GM23338 (cell line): ENCODE measurements around the gene CDK5RAP2. TPM values are rescaled to one million over a fixed set of nuclear protein-coding genes. Genes with fewer than 3 reads are reported as not detected.
A peak's percentile ranks its signal among the peaks of the same experiment; 100 is the strongest.

Source experiments
- ATAC-seq: fragments of 200-7000 bp; cut with Tn5 transposase; 3 replicates; pipeline ENCODE4 v1.9.1; 2020
- DNase-seq: peaks from one replicate; pipeline ENCODE4 v3.0.0-alpha.2; 2015; ENCODE audit warnings: low spot score
- H2AFZ ChIP-seq: fragments of 200-600 bp; sonication (generic); 2 replicates; pipeline ENCODE4 v1.8.0; 2016; ENCODE audit warnings: antibody characterized with exemption, mild to moderate bottlenecking, moderate library complexity
- H3F3A ChIP-seq: fragments of 200-600 bp; sonication (generic); replicated peaks from 2 replicates; pipeline ENCODE4 v1.8.0; 2017; ENCODE audit warnings: antibody characterized with exemption, mixed run types, low read depth
- H3K27ac ChIP-seq: fragments of 200-600 bp; sonication (generic); 2 replicates; pipeline ENCODE4 v1.6.1; 2016; ENCODE audit warnings: low read depth
- H3K27me3 ChIP-seq: fragments of 200-600 bp; sonication (generic); 2 replicates; pipeline ENCODE4 v1.8.0; 2016; ENCODE audit warnings: mild to moderate bottlenecking, mixed run types, moderate library complexity; ENCODE audit not compliant: insufficient read depth
- H3K36me3 ChIP-seq: fragments of 200-600 bp; sonication (generic); 2 replicates; pipeline ENCODE4 v1.8.0; 2016; ENCODE audit warnings: mild to moderate bottlenecking; ENCODE audit not compliant: insufficient read depth
- H3K4me1 ChIP-seq: fragments of 200-600 bp; sonication (generic); 2 replicates; pipeline ENCODE4 v1.8.0; 2016; ENCODE audit warnings: mild to moderate bottlenecking, moderate library complexity; ENCODE audit not compliant: insufficient read depth
- H3K4me2 ChIP-seq: fragments of 200-600 bp; sonication (generic); 2 replicates; pipeline ENCODE4 v1.7.1; 2017; ENCODE audit warnings: mixed run types
- H3K4me3 ChIP-seq: fragments of 200-600 bp; sonication (generic); 2 replicates; pipeline ENCODE4 v1.6.1; 2016; ENCODE audit warnings: mixed run types
- H3K79me2 ChIP-seq: fragments of 200-600 bp; sonication (generic); replicated peaks from 2 replicates; pipeline ENCODE4 v1.8.0; 2017; ENCODE audit warnings: mild to moderate bottlenecking; ENCODE audit not compliant: insufficient read depth
- H3K9me2 ChIP-seq: fragments of 200-600 bp; sonication (generic); 2 replicates; pipeline ENCODE4 v1.8.0; 2017; ENCODE audit not compliant: insufficient read depth
- H4K20me1 ChIP-seq: fragments of 200-600 bp; sonication (generic); replicated peaks from 2 replicates; pipeline ENCODE4 v1.8.0; 2017; ENCODE audit warnings: mild to moderate bottlenecking; ENCODE audit not compliant: insufficient read depth
- H3K27ac Mint-ChIP-seq: 2 replicates; pipeline ENCODE4 v1.8.0; 2020; ENCODE audit warnings: inconsistent platforms, mild to moderate bottlenecking, moderate library complexity, mixed read lengths
- H3K27me3 Mint-ChIP-seq: 3 replicates; pipeline ENCODE4 v1.8.0; 2022; ENCODE audit warnings: low read depth, mild to moderate bottlenecking, moderate library complexity, mixed read lengths, inconsistent platforms; ENCODE audit not compliant: insufficient read depth, poor library complexity
- H3K36me3 Mint-ChIP-seq: 3 replicates; pipeline ENCODE4 v1.8.0; 2021; ENCODE audit warnings: low read depth, mild to moderate bottlenecking, inconsistent platforms, moderate library complexity, mixed read lengths
- H3K4me1 Mint-ChIP-seq: 3 replicates; pipeline ENCODE4 v1.8.0; 2020; ENCODE audit warnings: mild to moderate bottlenecking, inconsistent platforms, mixed read lengths
- H3K4me3 Mint-ChIP-seq: 3 replicates; pipeline ENCODE4 v1.8.0; 2021; ENCODE audit warnings: moderate library complexity, mild to moderate bottlenecking, inconsistent platforms, mixed read lengths
- H3K9me3 Mint-ChIP-seq: 3 replicates; pipeline ENCODE4 v1.8.0; 2020; ENCODE audit warnings: moderate library complexity, mild to moderate bottlenecking, inconsistent platforms, mixed read lengths
- STAT1 ChIP-seq: IDR thresholded peaks from one replicate; pipeline ENCODE4 v1.6.1; 2016; ENCODE audit warnings: antibody characterized with exemption; ENCODE audit not compliant: unreplicated experiment
- ZNF114 ChIP-seq: fragments of 250-450 bp; sonication (Bioruptor Pico); IDR thresholded peaks from 2 replicates; pipeline ENCODE4 v1.5.0; 2020; ENCODE audit warnings: mild to moderate bottlenecking, moderate library complexity
- ZNF331 ChIP-seq: fragments of 250-450 bp; sonication (Bioruptor Pico); IDR thresholded peaks from 2 replicates; pipeline ENCODE4 v1.5.0; 2020; ENCODE audit warnings: low read depth, mild to moderate bottlenecking, moderate library complexity
- ZNF462 ChIP-seq: fragments of 250-450 bp; sonication (Bioruptor Pico); IDR thresholded peaks from 2 replicates; pipeline ENCODE4 v1.5.0; 2020; ENCODE audit warnings: mild to moderate bottlenecking, moderate library complexity
- polyA plus RNA-seq: library from polyadenylated mRNA; unstranded; fragments of >200 nt; fragmentation: Nextera tagmentation; extraction: Ambion mirVana; gene quantifications from 2 replicates; pipeline ENCODE4 v1.2.1, GENCODE V29; 2016
- total RNA-seq: library from RNA; depleted of rRNA; stranded (reverse); fragments of >200 nt; shearing (Covaris generic); gene quantifications from 2 replicates; pipeline ENCODE4 v1.2.3, GENCODE V29; 2014
- TF ChIP-seq, protein P1 (sequence below), 2 experiments: fragments of 200-600 bp in 1 of 2; sonication (generic) in 1 of 2; conservative IDR thresholded peaks; 2 replicates each; pipeline versions ENCODE4 v1.5.1 to v1.6.1; 2016 to 2017; ENCODE audit warnings: antibody characterized with exemption in 2 of 2, low read depth in 2 of 2, mild to moderate bottlenecking in 2 of 2, moderate library complexity in 1 of 2

Gene CDK5RAP2
- total and polyA plus RNA-seq, 2 experiments from 2014 or later, result 50.7 to 65.7 TPM

DNA sequence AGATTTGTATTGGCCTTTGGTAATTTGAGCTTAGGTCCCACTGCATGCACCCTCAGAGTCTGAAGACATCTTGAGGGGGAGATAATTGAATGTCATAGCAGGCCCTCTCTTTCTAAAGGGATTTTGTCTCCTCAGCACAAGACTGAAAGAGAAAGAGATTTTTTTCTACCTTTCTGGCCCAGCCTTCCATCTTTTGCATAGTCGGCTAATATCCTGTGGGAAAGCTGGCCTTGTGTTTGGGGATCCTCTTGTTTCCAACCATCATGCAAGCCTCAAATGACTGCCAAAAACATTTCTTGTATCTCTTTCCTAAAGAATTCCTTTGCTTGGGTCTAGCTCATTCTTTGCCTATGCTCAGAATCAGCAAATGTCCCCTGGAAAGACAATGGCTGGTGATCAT lies 42.0 kb upstream of the CDK5RAP2 start (continued):
- TF ChIP-seq ZNF462 (CRISPR knock-in tag), result no peak
- no peak for TF ChIP-seq STAT1

GRCh38 chr9:120619751-120620655 lies 40.0 kb upstream of the CDK5RAP2 start:
- Mint-ChIP-seq H3K27ac (no peak overlapping the region), H3K27me3 (peaks cover 3% of the 10 kb centered on the region), H3K9me3 (no peaks in the 10 kb centered on the region), H3K4me1 (peaks cover 10% of the 10 kb centered on the region; the same call in 2 of the 3 replicates), H3K4me3 (no peak overlapping the region), H3K36me3 (no peaks in the 10 kb centered on the region)
- Histone ChIP-seq H3K27me3 (no peaks in the 10 kb centered on the region), H3K27ac (no peak overlapping the region), H3K4me3 (no peak overlapping the region), H3K36me3 (no peaks in the 10 kb centered on the region), H3K9me2 (no peaks in the 10 kb centered on the region), H3K4me1 (no peaks in the 10 kb centered on the region), H2AFZ (no peak overlapping the region), H3F3A (no peaks in the 10 kb centered on the region), H4K20me1 (no peaks in the 10 kb centered on the region), H3K4me2 (no peak overlapping the region), H3K79me2 (no peaks in the 10 kb centered on the region)
- peak; percentile 84 for DNase-seq
- TF ChIP-seq, protein P1, sequence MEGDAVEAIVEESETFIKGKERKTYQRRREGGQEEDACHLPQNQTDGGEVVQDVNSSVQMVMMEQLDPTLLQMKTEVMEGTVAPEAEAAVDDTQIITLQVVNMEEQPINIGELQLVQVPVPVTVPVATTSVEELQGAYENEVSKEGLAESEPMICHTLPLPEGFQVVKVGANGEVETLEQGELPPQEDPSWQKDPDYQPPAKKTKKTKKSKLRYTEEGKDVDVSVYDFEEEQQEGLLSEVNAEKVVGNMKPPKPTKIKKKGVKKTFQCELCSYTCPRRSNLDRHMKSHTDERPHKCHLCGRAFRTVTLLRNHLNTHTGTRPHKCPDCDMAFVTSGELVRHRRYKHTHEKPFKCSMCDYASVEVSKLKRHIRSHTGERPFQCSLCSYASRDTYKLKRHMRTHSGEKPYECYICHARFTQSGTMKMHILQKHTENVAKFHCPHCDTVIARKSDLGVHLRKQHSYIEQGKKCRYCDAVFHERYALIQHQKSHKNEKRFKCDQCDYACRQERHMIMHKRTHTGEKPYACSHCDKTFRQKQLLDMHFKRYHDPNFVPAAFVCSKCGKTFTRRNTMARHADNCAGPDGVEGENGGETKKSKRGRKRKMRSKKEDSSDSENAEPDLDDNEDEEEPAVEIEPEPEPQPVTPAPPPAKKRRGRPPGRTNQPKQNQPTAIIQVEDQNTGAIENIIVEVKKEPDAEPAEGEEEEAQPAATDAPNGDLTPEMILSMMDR (conservative IDR thresholded peaks at IDR 0.05; ENCODE audit: low read depth in 2 of 2), result peak; percentile 82 to 99
- TF ChIP-seq ZNF331 (CRISPR knock-in tag) (no peak), ZNF114 (no peak)
- ATAC-seq, result peak; percentile 82
